GM23338 (cell line): Measurements from ENCODE around the gene FAM174C. TPM values are rescaled to one million over a fixed set of nuclear protein-coding genes. Genes with fewer than 3 reads are reported as not detected.

ENCODE experiments used
- CREB1 ChIP-seq: fragments of 250-450 bp; sonication (Bioruptor Pico); IDR thresholded peaks from 2 replicates; pipeline ENCODE4 v1.5.0; 2020; ENCODE audit warnings: low read depth, mild to moderate bottlenecking, moderate library complexity
- EZH2phosphoT487 ChIP-seq: fragments of 200-600 bp; sonication (generic); IDR thresholded peaks from one replicate; pipeline ENCODE4 v1.8.1; 2018; ENCODE audit warnings: antibody characterized with exemption; ENCODE audit not compliant: unreplicated experiment
- JUNB ChIP-seq: IDR thresholded peaks from one replicate; pipeline ENCODE4 v1.6.1; 2016; ENCODE audit warnings: antibody characterized with exemption; ENCODE audit not compliant: unreplicated experiment
- NANOG ChIP-seq: IDR thresholded peaks from 2 replicates; pipeline ENCODE4 v1.6.1; 2016; ENCODE audit warnings: antibody characterized with exemption, borderline replicate concordance
- ZNF114 ChIP-seq: fragments of 250-450 bp; sonication (Bioruptor Pico); IDR thresholded peaks from 2 replicates; pipeline ENCODE4 v1.5.0; 2020; ENCODE audit warnings: mild to moderate bottlenecking, moderate library complexity
- ZNF331 ChIP-seq: fragments of 250-450 bp; sonication (Bioruptor Pico); IDR thresholded peaks from 2 replicates; pipeline ENCODE4 v1.5.0; 2020; ENCODE audit warnings: low read depth, mild to moderate bottlenecking, moderate library complexity
- polyA plus RNA-seq: library from polyadenylated mRNA; unstranded; fragments of >200 nt; fragmentation: Nextera tagmentation; extraction: Ambion mirVana; gene quantifications from 2 replicates; pipeline ENCODE4 v1.2.1, GENCODE V29; 2016
- total RNA-seq: library from RNA; depleted of rRNA; stranded (reverse); fragments of >200 nt; shearing (Covaris generic); gene quantifications from 2 replicates; pipeline ENCODE4 v1.2.3, GENCODE V29; 2014
- TF ChIP-seq, protein P1 (sequence below): fragments of 250-450 bp; sonication (Bioruptor Pico); IDR thresholded peaks from 2 replicates; pipeline ENCODE4 v1.5.0; 2020; ENCODE audit warnings: mild to moderate bottlenecking, moderate library complexity
- TF ChIP-seq, protein P2 (sequence below), 2 experiments: fragments of 200-600 bp in 1 of 2; sonication (generic) in 1 of 2; conservative IDR thresholded peaks; 2 replicates each; pipeline versions ENCODE4 v1.5.1 to v1.6.1; 2016 to 2017; ENCODE audit warnings: antibody characterized with exemption in 2 of 2, low read depth in 2 of 2, mild to moderate bottlenecking in 2 of 2, moderate library complexity in 1 of 2

FAM174C gene
- total and polyA plus RNA-seq, 2 experiments from 2014 or later, result 60.4 to 68.0 TPM

- TF ChIP-seq, protein P1, sequence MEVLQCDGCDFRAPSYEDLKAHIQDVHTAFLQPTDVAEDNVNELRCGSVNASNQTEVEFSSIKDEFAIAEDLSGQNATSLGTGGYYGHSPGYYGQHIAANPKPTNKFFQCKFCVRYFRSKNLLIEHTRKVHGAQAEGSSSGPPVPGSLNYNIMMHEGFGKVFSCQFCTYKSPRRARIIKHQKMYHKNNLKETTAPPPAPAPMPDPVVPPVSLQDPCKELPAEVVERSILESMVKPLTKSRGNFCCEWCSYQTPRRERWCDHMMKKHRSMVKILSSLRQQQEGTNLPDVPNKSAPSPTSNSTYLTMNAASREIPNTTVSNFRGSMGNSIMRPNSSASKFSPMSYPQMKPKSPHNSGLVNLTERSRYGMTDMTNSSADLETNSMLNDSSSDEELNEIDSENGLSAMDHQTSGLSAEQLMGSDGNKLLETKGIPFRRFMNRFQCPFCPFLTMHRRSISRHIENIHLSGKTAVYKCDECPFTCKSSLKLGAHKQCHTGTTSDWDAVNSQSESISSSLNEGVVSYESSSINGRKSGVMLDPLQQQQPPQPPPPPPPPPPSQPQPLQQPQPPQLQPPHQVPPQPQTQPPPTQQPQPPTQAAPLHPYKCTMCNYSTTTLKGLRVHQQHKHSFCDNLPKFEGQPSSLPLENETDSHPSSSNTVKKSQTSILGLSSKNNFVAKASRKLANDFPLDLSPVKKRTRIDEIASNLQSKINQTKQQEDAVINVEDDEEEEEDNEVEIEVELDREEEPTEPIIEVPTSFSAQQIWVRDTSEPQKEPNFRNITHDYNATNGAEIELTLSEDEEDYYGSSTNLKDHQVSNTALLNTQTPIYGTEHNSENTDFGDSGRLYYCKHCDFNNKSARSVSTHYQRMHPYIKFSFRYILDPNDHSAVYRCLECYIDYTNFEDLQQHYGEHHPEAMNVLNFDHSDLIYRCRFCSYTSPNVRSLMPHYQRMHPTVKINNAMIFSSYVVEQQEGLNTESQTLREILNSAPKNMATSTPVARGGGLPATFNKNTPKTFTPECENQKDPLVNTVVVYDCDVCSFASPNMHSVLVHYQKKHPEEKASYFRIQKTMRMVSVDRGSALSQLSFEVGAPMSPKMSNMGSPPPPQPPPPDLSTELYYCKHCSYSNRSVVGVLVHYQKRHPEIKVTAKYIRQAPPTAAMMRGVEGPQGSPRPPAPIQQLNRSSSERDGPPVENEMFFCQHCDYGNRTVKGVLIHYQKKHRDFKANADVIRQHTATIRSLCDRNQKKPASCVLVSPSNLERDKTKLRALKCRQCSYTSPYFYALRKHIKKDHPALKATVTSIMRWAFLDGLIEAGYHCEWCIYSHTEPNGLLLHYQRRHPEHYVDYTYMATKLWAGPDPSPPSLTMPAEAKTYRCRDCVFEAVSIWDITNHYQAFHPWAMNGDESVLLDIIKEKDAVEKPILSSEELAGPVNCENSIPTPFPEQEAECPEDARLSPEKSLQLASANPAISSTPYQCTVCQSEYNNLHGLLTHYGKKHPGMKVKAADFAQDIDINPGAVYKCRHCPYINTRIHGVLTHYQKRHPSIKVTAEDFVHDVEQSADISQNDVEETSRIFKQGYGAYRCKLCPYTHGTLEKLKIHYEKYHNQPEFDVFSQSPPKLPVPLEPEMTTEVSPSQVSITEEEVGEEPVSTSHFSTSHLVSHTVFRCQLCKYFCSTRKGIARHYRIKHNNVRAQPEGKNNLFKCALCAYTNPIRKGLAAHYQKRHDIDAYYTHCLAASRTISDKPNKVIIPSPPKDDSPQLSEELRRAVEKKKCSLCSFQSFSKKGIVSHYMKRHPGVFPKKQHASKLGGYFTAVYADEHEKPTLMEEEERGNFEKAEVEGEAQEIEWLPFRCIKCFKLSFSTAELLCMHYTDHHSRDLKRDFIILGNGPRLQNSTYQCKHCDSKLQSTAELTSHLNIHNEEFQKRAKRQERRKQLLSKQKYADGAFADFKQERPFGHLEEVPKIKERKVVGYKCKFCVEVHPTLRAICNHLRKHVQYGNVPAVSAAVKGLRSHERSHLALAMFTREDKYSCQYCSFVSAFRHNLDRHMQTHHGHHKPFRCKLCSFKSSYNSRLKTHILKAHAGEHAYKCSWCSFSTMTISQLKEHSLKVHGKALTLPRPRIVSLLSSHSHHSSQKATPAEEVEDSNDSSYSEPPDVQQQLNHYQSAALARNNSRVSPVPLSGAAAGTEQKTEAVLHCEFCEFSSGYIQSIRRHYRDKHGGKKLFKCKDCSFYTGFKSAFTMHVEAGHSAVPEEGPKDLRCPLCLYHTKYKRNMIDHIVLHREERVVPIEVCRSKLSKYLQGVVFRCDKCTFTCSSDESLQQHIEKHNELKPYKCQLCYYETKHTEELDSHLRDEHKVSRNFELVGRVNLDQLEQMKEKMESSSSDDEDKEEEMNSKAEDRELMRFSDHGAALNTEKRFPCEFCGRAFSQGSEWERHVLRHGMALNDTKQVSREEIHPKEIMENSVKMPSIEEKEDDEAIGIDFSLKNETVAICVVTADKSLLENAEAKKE (CRISPR knock-in tag), result no peak
- TF ChIP-seq EZH2phosphoT487 (no peak), CREB1 (peak; percentile 38; the same call in 1 of the 2 replicates), JUNB (no peak), NANOG (no peak), ZNF114 (CRISPR knock-in tag) (peak; percentile 98; the same call in 1 of the 2 replicates), ZNF331 (CRISPR knock-in tag) (no peak)
- TF ChIP-seq, protein P2, sequence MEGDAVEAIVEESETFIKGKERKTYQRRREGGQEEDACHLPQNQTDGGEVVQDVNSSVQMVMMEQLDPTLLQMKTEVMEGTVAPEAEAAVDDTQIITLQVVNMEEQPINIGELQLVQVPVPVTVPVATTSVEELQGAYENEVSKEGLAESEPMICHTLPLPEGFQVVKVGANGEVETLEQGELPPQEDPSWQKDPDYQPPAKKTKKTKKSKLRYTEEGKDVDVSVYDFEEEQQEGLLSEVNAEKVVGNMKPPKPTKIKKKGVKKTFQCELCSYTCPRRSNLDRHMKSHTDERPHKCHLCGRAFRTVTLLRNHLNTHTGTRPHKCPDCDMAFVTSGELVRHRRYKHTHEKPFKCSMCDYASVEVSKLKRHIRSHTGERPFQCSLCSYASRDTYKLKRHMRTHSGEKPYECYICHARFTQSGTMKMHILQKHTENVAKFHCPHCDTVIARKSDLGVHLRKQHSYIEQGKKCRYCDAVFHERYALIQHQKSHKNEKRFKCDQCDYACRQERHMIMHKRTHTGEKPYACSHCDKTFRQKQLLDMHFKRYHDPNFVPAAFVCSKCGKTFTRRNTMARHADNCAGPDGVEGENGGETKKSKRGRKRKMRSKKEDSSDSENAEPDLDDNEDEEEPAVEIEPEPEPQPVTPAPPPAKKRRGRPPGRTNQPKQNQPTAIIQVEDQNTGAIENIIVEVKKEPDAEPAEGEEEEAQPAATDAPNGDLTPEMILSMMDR (conservative IDR thresholded peaks at IDR 0.05; ENCODE audit: low read depth in 2 of 2), result no peak
Measured at GRCh38 chr19:1269065-1269477, 6.3 kb upstream of the FAM174C start, which contains the start of gene CIRBP (continued).
